C4-2B (cell line): ENCODE data around the gene KCP.

Experiments used
- ZFX ChIP-seq: fragments of 450-650 bp; IDR thresholded peaks from 2 replicates; pipeline ENCODE4 v1.6.1; 2017
- TF ChIP-seq, protein P1 (sequence below): fragments of 450-650 bp; conservative IDR thresholded peaks from 2 replicates; pipeline ENCODE4 v1.5.1; 2017; ENCODE audit warnings: mild to moderate bottlenecking

DNA sequence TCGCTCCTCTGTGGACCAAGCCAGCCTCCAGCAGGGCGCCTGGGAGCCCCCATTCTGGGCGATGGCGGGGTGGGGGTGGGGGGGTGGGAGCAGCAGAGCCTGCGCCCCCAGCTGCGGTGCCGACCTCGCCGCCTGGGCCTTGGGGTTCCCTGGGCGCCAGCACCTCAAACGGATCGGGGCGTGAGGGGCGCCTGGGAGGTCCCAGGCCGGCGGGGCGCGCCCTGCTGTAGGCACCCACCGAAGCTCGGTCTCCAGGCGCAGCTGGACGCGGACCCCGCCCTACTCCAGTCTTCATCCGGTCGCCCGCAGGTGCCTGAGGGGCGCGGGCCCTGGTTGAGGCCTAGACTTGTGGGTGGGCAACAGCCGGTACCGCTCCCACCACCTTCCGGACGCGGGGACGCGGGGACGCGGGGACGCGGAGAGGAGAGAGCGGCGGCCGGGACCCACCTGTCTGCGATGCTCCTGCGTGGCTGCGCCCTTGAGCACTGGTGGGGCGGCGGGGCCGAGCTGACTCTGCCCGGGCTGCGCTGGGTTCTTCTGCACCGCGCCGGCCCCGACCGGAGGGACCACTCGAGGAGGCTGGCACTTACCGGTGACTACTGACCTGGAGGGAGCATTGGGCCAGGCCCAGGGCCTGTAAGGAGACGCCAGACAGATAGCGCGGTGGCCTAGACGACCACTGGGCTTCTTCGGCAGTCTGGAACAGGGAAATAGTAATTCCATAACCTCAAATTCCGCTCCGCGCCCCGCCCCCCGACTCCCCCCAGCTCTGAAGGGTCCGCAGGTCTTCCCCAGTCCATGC is 5.5 kb upstream of the KCP start:
- TF ChIP-seq, protein P1, sequence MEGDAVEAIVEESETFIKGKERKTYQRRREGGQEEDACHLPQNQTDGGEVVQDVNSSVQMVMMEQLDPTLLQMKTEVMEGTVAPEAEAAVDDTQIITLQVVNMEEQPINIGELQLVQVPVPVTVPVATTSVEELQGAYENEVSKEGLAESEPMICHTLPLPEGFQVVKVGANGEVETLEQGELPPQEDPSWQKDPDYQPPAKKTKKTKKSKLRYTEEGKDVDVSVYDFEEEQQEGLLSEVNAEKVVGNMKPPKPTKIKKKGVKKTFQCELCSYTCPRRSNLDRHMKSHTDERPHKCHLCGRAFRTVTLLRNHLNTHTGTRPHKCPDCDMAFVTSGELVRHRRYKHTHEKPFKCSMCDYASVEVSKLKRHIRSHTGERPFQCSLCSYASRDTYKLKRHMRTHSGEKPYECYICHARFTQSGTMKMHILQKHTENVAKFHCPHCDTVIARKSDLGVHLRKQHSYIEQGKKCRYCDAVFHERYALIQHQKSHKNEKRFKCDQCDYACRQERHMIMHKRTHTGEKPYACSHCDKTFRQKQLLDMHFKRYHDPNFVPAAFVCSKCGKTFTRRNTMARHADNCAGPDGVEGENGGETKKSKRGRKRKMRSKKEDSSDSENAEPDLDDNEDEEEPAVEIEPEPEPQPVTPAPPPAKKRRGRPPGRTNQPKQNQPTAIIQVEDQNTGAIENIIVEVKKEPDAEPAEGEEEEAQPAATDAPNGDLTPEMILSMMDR, result no peak
- no peak for TF ChIP-seq ZFX
